ENCODE measurements around the gene CCDC122. TPM values are rescaled to one million over a fixed set of nuclear protein-coding genes. Genes with fewer than 3 reads are reported as not detected.
"Not testable (repeated sequence)": the region's sequence is repeated elsewhere in the genome, so short reads cannot be mapped to it uniquely, and the experiment has no call there.

The CCDC122 gene
- total and polyA plus RNA-seq, 4 experiments from 2014 or later, result 1.7 to 4.7 (median 3.7) TPM

- Mint-ChIP-seq H3K4me1 (no peaks in the 10 kb centered on the region), H3K9me3 (peaks cover 0 to 3% (median 0%) of the 10 kb centered on the region in 8 donors), H3K27ac (no peak overlapping the region), H3K27me3 (peaks cover 4 to 8% of the 10 kb centered on the region in 2 donors), H3K4me3 (no peak overlapping the region), H3K36me3 (no peaks in the 10 kb centered on the region)
- H3K27me3 ChIP-seq (ENCODE audit: insufficient read depth, low read length), result no peaks in the 10 kb centered on the region
- intact Hi-C loops (cut with micrococcal nuclease), result no loop called here
- no peaks in the 10 kb centered on the region for H3K9me3 ChIP-seq (ENCODE audit: control insufficient read depth in 1 of 2, low read length in 2 of 2)
- DNase-seq, result no peak
- H3K27ac ChIP-seq (ENCODE audit: low read depth, low read length), result no peak overlapping the region
- CTCF ChIA-PET (ENCODE audit: partially characterized antibody), result no interaction called here
- H3K4me1 ChIP-seq (ENCODE audit: insufficient read depth, low read length), result no peaks in the 10 kb centered on the region
- H3K4me3 ChIP-seq (ENCODE audit: low read length in 2 of 2), result no peak overlapping the region
- H3K36me3 ChIP-seq (ENCODE audit: insufficient read depth, low read length), result no peaks in the 10 kb centered on the region
- POLR2A ChIA-PET (ENCODE audit: partially characterized antibody), result no interaction called here
Measured at GRCh38 chr13:43830497-43830881, 49.1 kb downstream of the CCDC122 start.

DNA sequence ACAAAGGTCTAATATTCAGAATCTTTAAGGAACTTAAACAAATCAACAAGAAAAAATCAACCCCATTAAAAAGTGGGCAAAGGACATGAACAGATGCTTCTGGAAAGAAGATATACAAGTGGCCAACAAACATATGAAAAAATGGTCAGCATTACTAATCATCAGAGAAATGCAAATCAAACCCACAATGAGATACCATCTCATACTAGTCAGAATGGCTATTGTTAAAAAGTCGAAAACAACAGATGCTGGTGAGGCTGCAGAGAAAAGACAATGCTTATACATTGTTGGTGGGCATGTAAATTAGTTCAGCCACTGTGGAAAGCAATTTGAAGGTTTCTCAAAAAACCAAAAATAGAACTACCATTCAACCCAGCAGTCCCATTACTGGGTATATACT, 54.9 kb downstream of the CCDC122 start:
- H3K9me3 ChIP-seq (ENCODE audit: control insufficient read depth in 1 of 2, low read length in 2 of 2); DNase-seq; H3K27me3 Mint-ChIP-seq; H3K4me1 ChIP-seq (ENCODE audit: insufficient read depth, low read length); intact Hi-C loops (cut with micrococcal nuclease); H3K4me3 ChIP-seq (ENCODE audit: low read length in 2 of 2); CTCF ChIA-PET (ENCODE audit: partially characterized antibody); H3K4me1 Mint-ChIP-seq; H3K9me3 Mint-ChIP-seq; H3K36me3 ChIP-seq (ENCODE audit: insufficient read depth, low read length); H3K27me3 ChIP-seq (ENCODE audit: insufficient read depth, low read length); H3K36me3 Mint-ChIP-seq; H3K27ac Mint-ChIP-seq; POLR2A ChIA-PET (ENCODE audit: partially characterized antibody); H3K4me3 Mint-ChIP-seq; H3K27ac ChIP-seq (ENCODE audit: low read depth, low read length): not testable (repeated sequence)

- CTCF ChIA-PET (ENCODE audit: partially characterized antibody), result no interaction called here
- POLR2A ChIA-PET (ENCODE audit: partially characterized antibody), result no interaction called here
- no peak for DNase-seq
Measured at GRCh38 chr13:43822969-43823368, 56.6 kb downstream of the CCDC122 start.

DNA sequence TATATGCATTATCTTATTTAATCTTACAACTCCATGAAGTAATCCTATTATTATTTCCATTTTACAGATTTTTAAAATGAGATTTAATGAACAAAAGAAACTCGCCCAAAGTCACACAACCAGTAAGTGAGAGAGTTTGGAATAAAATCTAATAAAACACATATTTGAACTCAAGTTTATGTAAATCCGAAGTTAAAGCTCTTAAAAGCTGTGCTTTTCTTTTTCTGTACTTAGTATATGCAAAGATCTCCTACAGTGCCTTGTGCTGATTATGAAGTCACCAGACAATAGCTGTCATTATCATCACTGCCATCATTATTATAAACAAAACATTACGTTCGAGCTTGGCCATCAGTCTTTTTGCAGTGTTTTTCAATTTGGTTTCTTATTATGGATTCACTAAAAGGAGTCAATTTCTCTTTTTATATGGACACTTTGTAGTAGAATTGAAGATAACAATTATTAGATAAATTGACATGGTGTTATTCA, 63.1 kb downstream of the CCDC122 start:
- no peaks in the 10 kb centered on the region for H3K4me1 ChIP-seq (ENCODE audit: insufficient read depth, low read length)
- no peaks in the 10 kb centered on the region for H3K36me3 ChIP-seq (ENCODE audit: insufficient read depth, low read length)
- no peak overlapping the region for H3K4me3 Mint-ChIP-seq
- no peak for DNase-seq
- no peak overlapping the region for H3K27ac Mint-ChIP-seq
- no peak overlapping the region for H3K4me3 ChIP-seq (ENCODE audit: low read length in 2 of 2)
- peaks cover 0 to 7% (median under 1%) of the 10 kb centered on the region in 8 donors for H3K9me3 Mint-ChIP-seq
- no peak overlapping the region for H3K27ac ChIP-seq (ENCODE audit: low read depth, low read length)
- intact Hi-C loops (cut with micrococcal nuclease), result no loop called here
- H3K36me3 Mint-ChIP-seq, result no peaks in the 10 kb centered on the region
- no peaks in the 10 kb centered on the region for H3K4me1 Mint-ChIP-seq
- ChIA-PET CTCF (ENCODE audit: partially characterized antibody) (interaction anchor here (0.6 to 4.1 kb wide), 2 partner anchors 9 to 12 kb away, joined by 3 to 21 read pairs; no protein-coding TSS in a partner anchor), POLR2A (ENCODE audit: partially characterized antibody) (no interaction called here)
- H3K27me3 Mint-ChIP-seq, result peaks cover 15 to 19% of the 10 kb centered on the region in 2 donors
- H3K9me3 ChIP-seq (ENCODE audit: control insufficient read depth in 1 of 2, low read length in 2 of 2), result no peaks in the 10 kb centered on the region
- H3K27me3 ChIP-seq (ENCODE audit: insufficient read depth, low read length), result no peaks in the 10 kb centered on the region

More at GRCh38 chr13:43822969-43823368, 56.6 kb downstream of the CCDC122 start:
- intact Hi-C loops (cut with micrococcal nuclease), result no loop called here
- Histone ChIP-seq H3K27me3 (ENCODE audit: insufficient read depth, low read length) (no peaks in the 10 kb centered on the region), H3K4me1 (ENCODE audit: insufficient read depth, low read length) (no peaks in the 10 kb centered on the region), H3K36me3 (ENCODE audit: insufficient read depth, low read length) (no peaks in the 10 kb centered on the region), H3K27ac (ENCODE audit: low read depth, low read length) (no peak overlapping the region), H3K4me3 (ENCODE audit: low read length in 2 of 2) (no peak overlapping the region), H3K9me3 (ENCODE audit: control insufficient read depth in 1 of 2, low read length in 2 of 2) (no peaks in the 10 kb centered on the region)
- Mint-ChIP-seq H3K27ac (no peak overlapping the region), H3K4me3 (no peak overlapping the region), H3K9me3 (peaks cover 0 to 7% (median 2%) of the 10 kb centered on the region in 8 donors), H3K27me3 (peaks cover 7 to 10% of the 10 kb centered on the region in 2 donors), H3K4me1 (no peaks in the 10 kb centered on the region), H3K36me3 (no peaks in the 10 kb centered on the region)

- Histone ChIP-seq H3K4me3 (ENCODE audit: low read length in 2 of 2) (no peak overlapping the region), H3K27ac (ENCODE audit: low read depth, low read length) (no peak overlapping the region), H3K9me3 (ENCODE audit: control insufficient read depth in 1 of 2, low read length in 2 of 2) (no peaks in the 10 kb centered on the region), H3K36me3 (ENCODE audit: insufficient read depth, low read length) (no peaks in the 10 kb centered on the region), H3K4me1 (ENCODE audit: insufficient read depth, low read length) (no peaks in the 10 kb centered on the region), H3K27me3 (ENCODE audit: insufficient read depth, low read length) (no peaks in the 10 kb centered on the region)
- Mint-ChIP-seq H3K4me1 (no peaks in the 10 kb centered on the region), H3K27me3 (peaks cover 18 to 19% of the 10 kb centered on the region in 2 donors), H3K4me3 (no peak overlapping the region), H3K9me3 (peaks cover 0 to 7% (median under 1%) of the 10 kb centered on the region in 8 donors), H3K27ac (no peak overlapping the region), H3K36me3 (no peaks in the 10 kb centered on the region)
- ChIA-PET CTCF (ENCODE audit: partially characterized antibody) (interaction anchor here (4.1 kb wide), 1 partner anchor 11 kb away, joined by 21 read pairs; no protein-coding TSS in a partner anchor), POLR2A (ENCODE audit: partially characterized antibody) (no interaction called here)
- intact Hi-C loops (cut with micrococcal nuclease), result no loop called here
- DNase-seq, result no peak
Measured at GRCh38 chr13:43815204-43815603, 64.3 kb downstream of the CCDC122 start.

GRCh38 chr13:43808676-43809075, 70.9 kb downstream of the CCDC122 start:
- no peaks in the 10 kb centered on the region for H3K9me3 Mint-ChIP-seq
- no peak overlapping the region for H3K27ac ChIP-seq (ENCODE audit: low read depth, low read length)

DNA sequence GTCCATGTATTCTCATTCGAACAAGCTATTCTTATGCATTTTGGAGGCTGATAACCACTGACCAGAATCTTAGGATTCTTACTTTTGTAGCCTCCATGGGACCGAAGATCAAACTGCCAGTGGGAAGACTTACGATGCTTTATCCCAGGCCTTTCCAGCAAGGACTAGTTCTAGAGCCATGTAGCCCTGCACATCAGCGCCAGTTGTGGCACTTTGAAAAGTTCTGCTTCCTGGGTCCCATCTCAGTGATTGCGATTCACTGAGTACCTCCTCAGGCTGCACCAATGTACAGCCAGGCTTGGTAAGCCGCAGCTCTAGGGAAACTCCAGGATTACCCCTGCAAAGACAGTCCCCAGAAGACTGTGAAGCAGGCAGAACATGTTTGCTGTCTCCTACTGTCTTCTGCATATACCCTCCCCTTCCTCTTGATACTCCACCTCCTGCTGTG, 73.8 kb downstream of the CCDC122 start:
- no peaks in the 10 kb centered on the region for H3K36me3 Mint-ChIP-seq
- no peaks in the 10 kb centered on the region for H3K36me3 ChIP-seq (ENCODE audit: insufficient read depth, low read length)
- peaks cover 0 to 9% of the 10 kb centered on the region in 2 donors for H3K27me3 Mint-ChIP-seq
- H3K4me1 ChIP-seq (ENCODE audit: insufficient read depth, low read length), result no peaks in the 10 kb centered on the region
- H3K27me3 ChIP-seq (ENCODE audit: insufficient read depth, low read length), result no peaks in the 10 kb centered on the region
- no peaks in the 10 kb centered on the region for H3K9me3 ChIP-seq (ENCODE audit: control insufficient read depth in 1 of 2, low read length in 2 of 2)
- DNase-seq, result no peak
- CTCF ChIA-PET (ENCODE audit: partially characterized antibody), result interaction anchor here (2.9 to 3.6 kb wide), 4 partner anchors 10 to 837 kb away, joined by 11 to 26 read pairs (median 18); no protein-coding TSS in a partner anchor
- H3K4me3 Mint-ChIP-seq, result no peak overlapping the region
- H3K4me3 ChIP-seq (ENCODE audit: low read length in 2 of 2), result no peak overlapping the region
- POLR2A ChIA-PET (ENCODE audit: partially characterized antibody), result no interaction called here
- H3K4me1 Mint-ChIP-seq, result peaks cover 0 to 3% (median 0%) of the 10 kb centered on the region in 4 donors
- no peak overlapping the region for H3K27ac ChIP-seq (ENCODE audit: low read depth, low read length)
- no peak overlapping the region for H3K27ac Mint-ChIP-seq
- intact Hi-C loops (cut with micrococcal nuclease), result no loop called here
- no peaks in the 10 kb centered on the region for H3K9me3 Mint-ChIP-seq

More at GRCh38 chr13:43808676-43809075, 70.9 kb downstream of the CCDC122 start:
- DNase-seq, result no peak
- Mint-ChIP-seq H3K36me3 (no peaks in the 10 kb centered on the region), H3K4me1 (peaks cover 0 to 3% (median 0%) of the 10 kb centered on the region in 4 donors), H3K27me3 (peaks cover 7 to 11% of the 10 kb centered on the region in 2 donors), H3K4me3 (no peak overlapping the region), H3K27ac (no peak overlapping the region)
- Histone ChIP-seq H3K4me3 (ENCODE audit: low read length in 2 of 2) (no peak overlapping the region), H3K9me3 (ENCODE audit: control insufficient read depth in 1 of 2, low read length in 2 of 2) (no peaks in the 10 kb centered on the region), H3K27me3 (ENCODE audit: insufficient read depth, low read length) (no peaks in the 10 kb centered on the region), H3K36me3 (ENCODE audit: insufficient read depth, low read length) (no peaks in the 10 kb centered on the region), H3K4me1 (ENCODE audit: insufficient read depth, low read length) (no peaks in the 10 kb centered on the region)
- ChIA-PET POLR2A (ENCODE audit: partially characterized antibody) (no interaction called here), CTCF (ENCODE audit: partially characterized antibody) (no interaction called here)
- intact Hi-C loops (cut with micrococcal nuclease), result no loop called here
